22Rv1 (cell line): Measurements from ENCODE around the gene CMTM5.
"Not testable (repeated sequence)": the region's sequence is repeated elsewhere in the genome, so short reads cannot be mapped to it uniquely, and the experiment has no call there.

Source experiments
- H3K27ac ChIP-seq: fragments of 450-650 bp; 2 replicates; pipeline ENCODE4 v1.5.1; 2017
- ZFX ChIP-seq: fragments of 450-650 bp; IDR thresholded peaks from 2 replicates; pipeline ENCODE4 v1.6.1; 2017; ENCODE audit warnings: antibody characterized with exemption, borderline replicate concordance
- TF ChIP-seq, protein P1 (sequence below): fragments of 450-650 bp; IDR thresholded peaks from 2 replicates; pipeline ENCODE4 v1.5.1; 2017; ENCODE audit warnings: mild to moderate bottlenecking

The CMTM5 gene

GRCh38 chr14:23423657-23424056, 46.8 kb downstream of the CMTM5 start:
- no peak for TF ChIP-seq ZFX
- TF ChIP-seq, protein P1, sequence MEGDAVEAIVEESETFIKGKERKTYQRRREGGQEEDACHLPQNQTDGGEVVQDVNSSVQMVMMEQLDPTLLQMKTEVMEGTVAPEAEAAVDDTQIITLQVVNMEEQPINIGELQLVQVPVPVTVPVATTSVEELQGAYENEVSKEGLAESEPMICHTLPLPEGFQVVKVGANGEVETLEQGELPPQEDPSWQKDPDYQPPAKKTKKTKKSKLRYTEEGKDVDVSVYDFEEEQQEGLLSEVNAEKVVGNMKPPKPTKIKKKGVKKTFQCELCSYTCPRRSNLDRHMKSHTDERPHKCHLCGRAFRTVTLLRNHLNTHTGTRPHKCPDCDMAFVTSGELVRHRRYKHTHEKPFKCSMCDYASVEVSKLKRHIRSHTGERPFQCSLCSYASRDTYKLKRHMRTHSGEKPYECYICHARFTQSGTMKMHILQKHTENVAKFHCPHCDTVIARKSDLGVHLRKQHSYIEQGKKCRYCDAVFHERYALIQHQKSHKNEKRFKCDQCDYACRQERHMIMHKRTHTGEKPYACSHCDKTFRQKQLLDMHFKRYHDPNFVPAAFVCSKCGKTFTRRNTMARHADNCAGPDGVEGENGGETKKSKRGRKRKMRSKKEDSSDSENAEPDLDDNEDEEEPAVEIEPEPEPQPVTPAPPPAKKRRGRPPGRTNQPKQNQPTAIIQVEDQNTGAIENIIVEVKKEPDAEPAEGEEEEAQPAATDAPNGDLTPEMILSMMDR, result no peak
- H3K27ac ChIP-seq, result no peak overlapping the region

GRCh38 chr14:23425169-23425568, 48.3 kb downstream of the CMTM5 start:
- no peak for TF ChIP-seq ZFX
- TF ChIP-seq, protein P1, result no peak
- H3K27ac ChIP-seq, result no peak overlapping the region

GRCh38 chr14:23425798-23426197, 49.0 kb downstream of the CMTM5 start:
- H3K27ac ChIP-seq, result not testable (repeated sequence)

DNA sequence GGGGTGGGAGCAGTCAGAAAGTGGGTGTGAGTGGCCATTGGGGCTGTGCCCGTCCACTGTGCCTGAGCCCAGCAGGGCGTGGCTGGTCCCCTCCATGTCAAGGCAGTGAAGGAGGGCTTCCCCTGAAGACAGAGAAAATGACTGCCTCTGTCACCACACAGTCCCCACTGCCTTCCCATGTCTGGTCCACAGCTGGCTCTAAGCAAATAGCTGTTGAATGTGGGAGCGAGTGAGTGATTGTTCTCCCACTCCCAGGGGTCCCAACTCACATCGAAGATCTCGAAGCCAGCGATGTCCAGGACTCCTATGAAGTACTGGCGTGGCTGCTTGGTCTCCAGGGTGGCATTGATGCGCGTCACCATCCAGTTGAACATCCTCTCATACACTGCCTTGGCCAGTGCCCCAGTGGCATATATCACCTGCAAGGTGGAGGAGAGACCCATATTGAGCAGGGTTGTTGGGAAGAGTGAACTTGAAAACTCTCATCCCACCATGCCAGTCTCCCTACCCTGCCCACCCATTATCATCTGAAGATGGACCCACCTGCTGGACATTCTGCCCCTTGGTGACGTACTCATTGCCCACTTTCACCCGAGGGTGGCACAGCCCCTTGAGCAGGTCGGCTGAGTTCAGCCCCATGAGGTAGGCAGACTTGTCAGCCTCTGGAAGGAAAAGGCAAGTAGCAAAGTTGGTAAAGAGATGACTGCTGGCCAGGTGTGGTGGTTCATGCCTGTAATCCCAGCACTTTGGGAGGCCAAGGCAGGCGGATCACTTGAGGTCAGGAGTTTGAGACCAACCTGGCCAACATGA, 52.0 kb downstream of the CMTM5 start:
- H3K27ac ChIP-seq, result no peak overlapping the region
- no peak for TF ChIP-seq ZFX
- TF ChIP-seq, protein P1, result no peak
